Measurements from ENCODE around the gene PBOV1. TPM values are rescaled to one million over a fixed set of nuclear protein-coding genes. Genes with fewer than 3 reads are reported as not detected.

Gene PBOV1
- total RNA-seq, 1 donor from 2014 or later = not detected

GRCh38 chr6:138182939-138183789, 35.1 kb downstream of the PBOV1 start:
- Mint-ChIP-seq H3K36me3 (ENCODE audit: low read depth, unreplicated experiment) (no peaks in the 10 kb centered on the region), H3K4me3 (ENCODE audit: unreplicated experiment) (peak overlapping the region; percentile 22), H3K9me3 (ENCODE audit: unreplicated experiment) (no peaks in the 10 kb centered on the region), H3K27me3 (ENCODE audit: unreplicated experiment) (no peaks in the 10 kb centered on the region), H3K27ac (ENCODE audit: unreplicated experiment) (no peak overlapping the region), H3K4me1 (ENCODE audit: unreplicated experiment) (peaks cover 10% of the 10 kb centered on the region)
- DNase-seq (ENCODE audit: low spot score) = no peak
- TF ChIP-seq CTCF (IDR thresholded peaks at IDR 0.05; ENCODE audit: unreplicated experiment) = no peak

- H3K9me3 Mint-ChIP-seq (ENCODE audit: unreplicated experiment) = no peaks in the 10 kb centered on the region
- no peak for DNase-seq (ENCODE audit: low spot score)
- H3K36me3 Mint-ChIP-seq (ENCODE audit: low read depth, unreplicated experiment) = no peaks in the 10 kb centered on the region
- no peak overlapping the region for H3K27ac Mint-ChIP-seq (ENCODE audit: unreplicated experiment)
- H3K4me3 Mint-ChIP-seq (ENCODE audit: unreplicated experiment) = no peak overlapping the region
- H3K4me1 Mint-ChIP-seq (ENCODE audit: unreplicated experiment) = no peaks in the 10 kb centered on the region
- no peaks in the 10 kb centered on the region for H3K27me3 Mint-ChIP-seq (ENCODE audit: unreplicated experiment)
- no peak for TF ChIP-seq CTCF (IDR thresholded peaks at IDR 0.05; ENCODE audit: unreplicated experiment)
Observed at GRCh38 chr6:138176652-138177232, 41.5 kb downstream of the PBOV1 start.

GRCh38 chr6:138175596-138175995, 42.7 kb downstream of the PBOV1 start:
- H3K36me3 Mint-ChIP-seq (ENCODE audit: low read depth, unreplicated experiment) = no peaks in the 10 kb centered on the region
- H3K27ac Mint-ChIP-seq (ENCODE audit: unreplicated experiment) = no peak overlapping the region
- no peak for TF ChIP-seq CTCF (IDR thresholded peaks at IDR 0.05; ENCODE audit: unreplicated experiment)
- peaks cover 1% of the 10 kb centered on the region for H3K27me3 Mint-ChIP-seq (ENCODE audit: unreplicated experiment)
- H3K4me1 Mint-ChIP-seq (ENCODE audit: unreplicated experiment) = no peaks in the 10 kb centered on the region
- DNase-seq (ENCODE audit: low spot score) = no peak
- H3K9me3 Mint-ChIP-seq (ENCODE audit: unreplicated experiment) = no peaks in the 10 kb centered on the region
- no peak overlapping the region for H3K4me3 Mint-ChIP-seq (ENCODE audit: unreplicated experiment)

Other genes with a start within 250 kb of the PBOV1 start
- 11.4 TPM for gene PERP, start 111.1 kb downstream of the PBOV1 start, total RNA-seq (ENCODE audit: unreplicated experiment)
- 6.4 TPM for gene ARFGEF3, start 56.6 kb downstream of the PBOV1 start, total RNA-seq (ENCODE audit: unreplicated experiment)
- not detected for gene SMIM28, start 159.4 kb upstream of the PBOV1 start, total RNA-seq (ENCODE audit: unreplicated experiment)
- gene HEBP2, start 185.7 kb upstream of the PBOV1 start, total RNA-seq (ENCODE audit: unreplicated experiment) = 30.1 TPM

All from endothelial cell (in vitro differentiated cells).